ENCODE results near the gene PRLR.
"Not testable (repeated sequence)": the region's sequence is repeated elsewhere in the genome, so short reads cannot be mapped to it uniquely, and the experiment has no call there.

The PRLR gene

DNA sequence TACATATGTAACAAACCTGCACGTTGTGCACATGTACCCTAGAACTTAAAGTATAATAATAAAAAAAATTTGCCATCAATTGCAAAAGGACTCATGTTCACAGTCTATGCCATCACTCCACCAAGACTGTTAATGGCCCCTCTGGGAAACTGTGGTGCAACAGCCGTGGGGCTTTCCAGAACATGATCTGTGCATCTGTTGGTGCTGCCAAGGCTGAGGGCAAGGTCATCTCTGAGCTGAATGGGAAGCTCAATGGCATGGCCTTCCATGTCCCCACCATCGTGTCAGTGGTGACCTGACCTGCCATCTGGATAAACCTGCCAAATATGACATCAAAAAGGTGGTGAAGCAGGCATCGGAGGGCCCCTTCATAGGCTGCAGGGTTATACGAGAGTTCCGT is 149.2 kb downstream of the PRLR start:
- no peak for DNase-seq (ENCODE audit: low spot score)

DNA sequence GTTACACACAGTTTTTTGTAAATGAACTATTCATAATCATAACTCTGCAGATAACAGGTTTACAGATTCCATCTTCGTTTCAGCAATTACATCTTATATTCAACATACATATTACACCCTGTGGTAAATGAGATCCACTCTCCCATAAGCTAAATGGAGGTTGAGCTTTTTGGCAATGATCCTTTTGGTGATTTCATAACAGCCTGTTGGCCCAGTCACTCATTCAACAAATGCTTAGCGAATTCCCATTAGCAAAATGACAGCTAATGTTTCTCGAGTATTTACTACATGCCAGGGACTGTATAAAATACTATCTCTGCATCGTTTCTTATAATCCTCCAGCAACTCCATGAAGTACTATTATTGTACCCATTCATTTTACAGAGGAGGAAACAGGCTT is 157.1 kb downstream of the PRLR start:
- DNase-seq (ENCODE audit: low spot score), result no peak

DNA sequence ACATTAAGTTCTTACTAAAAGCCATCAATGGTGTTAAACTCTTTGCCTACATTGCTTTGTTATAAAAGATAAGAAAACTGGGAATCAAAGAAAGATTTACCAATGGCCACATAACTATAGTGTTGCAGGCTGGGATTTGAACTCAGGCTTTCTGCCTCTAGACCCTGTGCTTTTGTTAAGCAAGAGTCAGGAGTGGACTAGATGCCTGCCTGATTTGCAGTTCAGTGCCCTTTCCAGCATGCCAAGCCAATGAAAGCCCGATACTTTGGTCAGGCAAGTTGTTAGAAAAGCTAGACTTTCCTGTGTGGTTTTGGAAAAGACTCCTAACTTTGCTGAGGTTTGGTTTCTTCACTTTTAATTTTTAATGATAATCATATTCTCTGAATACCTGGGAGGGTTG is 161.1 kb downstream of the PRLR start:
- no peak for DNase-seq (ENCODE audit: low spot score)

DNA sequence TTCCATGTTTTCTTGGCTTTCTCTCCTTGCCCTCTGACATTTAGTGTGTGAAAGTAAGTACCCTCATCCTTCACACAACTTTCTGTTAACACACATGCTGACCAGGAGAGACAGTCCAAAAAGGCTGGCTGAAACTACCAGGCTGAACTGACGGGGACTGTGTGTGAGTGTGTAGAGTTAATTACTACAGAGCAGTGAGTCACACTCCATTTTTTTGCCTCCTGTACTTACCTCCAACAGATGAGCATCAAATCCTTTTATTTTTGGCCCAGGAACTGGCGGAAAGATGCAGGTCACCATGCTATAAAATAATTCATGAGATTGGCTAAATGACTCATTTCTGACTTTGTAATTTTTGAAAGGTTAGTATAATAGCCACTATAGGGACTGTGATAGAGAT is 162.3 kb downstream of the PRLR start:
- DNase-seq (ENCODE audit: low spot score), result no peak

DNA sequence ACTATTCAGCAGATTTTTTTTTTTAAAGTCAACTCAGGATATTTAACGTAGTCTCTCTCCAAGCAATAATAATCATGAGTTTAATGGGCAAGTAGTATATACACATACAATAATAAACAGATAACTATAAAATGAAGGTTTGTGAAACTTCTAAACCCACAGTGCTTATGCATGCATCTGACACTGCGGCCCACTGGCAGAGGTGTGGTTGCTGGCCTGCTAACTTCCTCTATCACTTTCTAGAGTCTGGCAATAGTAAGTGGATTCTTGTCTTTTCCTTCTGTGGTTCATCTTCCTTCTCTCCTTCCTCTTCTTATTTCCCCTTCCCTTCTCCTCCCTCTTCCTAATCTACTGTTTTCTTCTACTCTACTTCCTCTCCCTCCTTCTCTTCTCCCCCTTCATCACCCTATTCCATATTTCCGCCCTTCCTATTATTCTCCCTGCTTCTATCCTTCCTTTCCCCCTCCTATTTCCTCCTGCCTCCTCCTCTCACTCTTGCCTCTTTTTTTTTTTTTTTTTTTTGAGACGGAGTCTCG is 164.0 kb downstream of the PRLR start:
- no peak for DNase-seq (ENCODE audit: low spot score)

DNA sequence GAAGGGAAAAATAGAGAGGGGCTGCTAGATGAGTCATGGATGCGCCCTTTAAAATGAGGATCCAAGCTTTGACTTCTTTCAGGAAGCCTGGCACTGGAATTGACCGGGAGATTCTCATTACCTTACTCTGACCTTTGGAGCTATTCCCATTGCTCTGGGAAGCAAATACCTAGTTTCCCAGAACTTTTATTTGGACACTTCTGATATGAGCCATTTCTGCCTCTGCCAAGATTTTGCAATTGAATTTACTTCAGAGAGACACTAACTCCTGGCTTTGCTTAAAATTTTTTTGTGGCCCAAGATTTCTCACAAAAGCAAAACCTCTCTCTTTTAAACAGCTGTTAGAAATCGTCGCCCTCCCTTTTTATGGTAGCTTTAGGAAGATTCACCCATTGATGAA is 166.9 kb downstream of the PRLR start:
- no peak for DNase-seq (ENCODE audit: low spot score)

DNA sequence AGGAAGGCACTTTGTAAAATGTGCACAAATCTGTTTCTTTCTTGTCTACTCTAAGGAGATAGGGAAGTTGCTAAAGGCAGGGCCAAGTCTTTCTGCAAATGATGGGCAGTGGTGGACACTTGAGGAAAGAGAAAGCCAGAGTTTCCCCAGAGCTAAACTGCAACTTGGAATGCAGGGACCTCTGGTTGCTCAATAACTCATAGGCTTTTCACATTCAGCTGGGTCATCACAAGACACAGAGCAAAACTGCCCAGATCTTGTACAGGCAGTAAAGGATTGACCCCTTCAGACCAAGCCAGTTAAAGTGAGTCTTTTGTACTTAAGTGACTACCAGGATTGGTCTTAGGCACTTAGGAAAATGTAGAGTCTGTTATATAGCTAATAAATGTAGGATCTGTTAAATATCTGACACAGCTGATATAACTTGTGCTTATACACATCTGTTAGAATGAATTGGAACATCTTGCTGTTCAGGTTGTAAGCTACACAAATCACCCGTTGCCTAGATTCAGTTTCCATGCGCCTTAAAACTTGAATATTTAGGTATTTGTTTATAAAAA is 169.0 kb downstream of the PRLR start:
- DNase-seq (ENCODE audit: low spot score), result no peak

DNA sequence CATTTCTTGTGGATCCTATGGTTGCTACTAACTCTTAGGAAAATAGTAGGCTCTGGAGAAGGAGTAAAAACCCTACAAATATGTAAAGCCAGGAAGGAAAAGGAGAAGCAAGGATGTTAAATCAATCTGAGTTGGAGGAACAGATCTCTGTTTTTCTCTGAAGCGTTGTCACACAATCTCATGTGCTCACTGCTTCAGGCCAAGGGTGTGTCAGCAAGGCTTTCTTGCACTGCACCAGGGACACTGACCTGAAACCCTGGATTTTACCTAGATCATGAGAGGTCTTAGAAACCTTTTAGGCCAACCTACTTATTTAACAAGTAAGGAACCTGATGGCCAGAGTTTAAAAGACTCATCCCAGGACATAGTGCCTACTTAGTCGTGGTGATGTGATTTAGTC is 170.1 kb downstream of the PRLR start:
- DNase-seq (ENCODE audit: low spot score), result no peak

DNA sequence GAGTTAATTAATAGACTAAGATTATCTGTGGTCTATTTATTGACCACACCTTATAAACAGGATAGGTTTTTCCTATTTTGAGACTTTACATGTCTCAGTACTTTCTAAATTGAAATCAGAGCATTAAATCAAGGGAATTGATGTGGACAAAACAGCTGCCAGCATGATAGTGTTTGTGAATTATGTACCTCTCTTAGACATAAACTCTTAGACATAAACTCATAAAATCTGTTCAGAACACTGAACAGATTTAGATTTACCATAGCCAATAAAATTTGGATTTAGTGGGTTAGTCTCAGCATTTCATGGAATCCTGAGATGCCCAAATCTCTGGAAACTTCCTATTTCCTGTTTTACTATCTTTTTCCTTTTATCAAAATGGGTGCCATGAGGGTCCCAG is 171.0 kb downstream of the PRLR start:
- no peak for DNase-seq (ENCODE audit: low spot score)

DNA sequence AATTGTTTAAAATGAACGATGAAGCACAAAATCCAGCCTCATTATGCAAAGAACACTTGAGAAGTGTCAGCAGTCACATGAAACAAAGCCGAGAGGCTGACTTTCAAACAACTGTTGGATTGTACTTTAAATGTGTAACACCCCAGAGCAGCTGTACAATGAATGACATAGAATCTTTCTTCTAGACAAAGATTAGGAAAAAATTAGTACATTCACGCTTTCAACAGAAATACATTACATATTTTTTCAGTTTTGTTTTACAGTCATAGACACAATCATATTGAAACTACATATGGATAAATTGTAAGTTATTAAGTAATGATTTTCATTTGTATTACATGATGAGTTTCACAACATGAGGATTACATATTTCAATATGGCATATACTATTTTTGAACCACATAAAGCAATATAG is 171.9 kb downstream of the PRLR start:
- DNase-seq (ENCODE audit: low spot score), result no peak

DNA sequence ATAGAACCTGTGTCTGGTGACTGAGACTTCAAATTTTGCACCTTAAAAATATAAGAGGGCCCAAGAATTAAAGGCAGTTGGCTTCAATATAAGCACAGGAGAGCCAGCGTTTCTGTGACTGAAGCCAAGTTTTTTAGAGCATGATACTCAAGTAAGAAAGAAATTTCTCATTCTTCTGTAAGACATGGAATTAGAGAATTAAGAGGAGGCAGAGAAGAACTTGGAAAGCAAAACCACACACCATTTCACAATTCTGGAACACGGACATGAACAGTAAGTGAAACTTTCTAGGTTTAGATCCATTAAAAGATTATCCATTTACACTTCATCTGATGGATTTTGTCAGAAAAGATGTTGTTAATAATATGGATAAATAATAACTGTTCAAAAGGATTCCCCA is 173.6 kb downstream of the PRLR start:
- no peak for DNase-seq (ENCODE audit: low spot score)

DNA sequence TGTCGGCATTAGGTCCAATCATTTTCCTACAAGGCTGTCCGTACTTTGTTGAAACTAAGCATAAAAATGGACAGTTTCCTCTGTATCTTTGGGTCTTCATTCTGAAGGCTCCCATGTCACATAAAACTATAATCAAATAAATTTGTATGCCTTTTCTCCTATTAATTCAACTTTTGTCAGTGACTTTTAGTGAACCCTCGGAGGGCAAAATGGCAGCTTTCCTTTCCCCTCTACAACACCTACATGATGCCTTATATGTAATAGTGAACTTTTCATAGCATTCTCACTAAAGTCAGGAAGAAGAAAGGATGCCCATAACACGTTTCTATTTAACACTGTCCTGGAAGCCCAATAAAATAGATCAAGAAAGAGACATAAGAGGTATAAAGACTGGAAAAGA is 177.4 kb downstream of the PRLR start:
- no peak for DNase-seq (ENCODE audit: low spot score)

DNA sequence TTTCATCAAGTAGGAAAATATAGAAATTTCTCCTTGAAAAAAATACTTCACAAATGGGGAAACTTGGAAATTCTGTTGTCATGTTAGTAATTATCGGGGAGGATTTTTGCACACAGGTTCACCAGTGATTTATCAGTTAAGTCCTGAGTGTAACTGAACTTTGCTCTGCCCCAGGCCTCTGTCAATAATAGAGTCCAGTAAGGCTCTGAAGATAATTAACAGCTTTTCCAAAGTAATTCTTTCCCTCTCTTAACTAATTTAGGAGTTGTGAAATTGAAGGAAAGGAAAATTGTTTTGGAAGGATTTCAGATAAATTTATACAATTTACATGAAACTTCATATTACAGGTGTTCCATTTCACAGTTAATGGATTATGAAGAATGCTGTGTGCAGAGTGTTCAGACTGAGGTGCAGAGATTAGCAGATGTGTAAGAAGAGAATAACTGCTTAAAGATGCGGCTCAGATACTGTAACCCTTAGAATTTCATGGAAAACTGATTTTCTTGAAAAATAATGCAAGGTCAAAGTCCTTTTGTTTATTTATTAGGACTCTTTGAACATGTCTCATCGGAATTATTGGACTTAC is 179.7 kb downstream of the PRLR start:
- no peak for DNase-seq (ENCODE audit: low spot score)

DNA sequence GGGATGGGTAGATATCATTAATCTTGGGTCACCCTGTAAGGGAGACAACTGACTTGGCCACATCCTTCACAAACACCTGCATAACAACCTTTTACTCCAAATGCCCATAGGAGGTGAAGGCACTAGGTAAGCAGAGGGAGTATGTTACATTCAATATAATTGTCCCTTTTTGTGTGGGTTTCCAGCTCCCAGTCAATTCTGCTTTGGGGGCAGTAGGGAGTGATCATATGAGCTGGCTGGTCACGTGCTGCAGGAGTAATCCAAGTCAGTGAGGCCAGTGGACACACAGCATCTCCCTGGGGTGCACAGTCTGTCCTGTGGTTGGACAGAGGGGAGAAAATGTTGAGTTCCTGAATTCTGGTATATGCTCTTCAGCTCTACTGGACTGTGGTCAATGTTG is 181.4 kb downstream of the PRLR start:
- DNase-seq (ENCODE audit: low spot score), result no peak

DNA sequence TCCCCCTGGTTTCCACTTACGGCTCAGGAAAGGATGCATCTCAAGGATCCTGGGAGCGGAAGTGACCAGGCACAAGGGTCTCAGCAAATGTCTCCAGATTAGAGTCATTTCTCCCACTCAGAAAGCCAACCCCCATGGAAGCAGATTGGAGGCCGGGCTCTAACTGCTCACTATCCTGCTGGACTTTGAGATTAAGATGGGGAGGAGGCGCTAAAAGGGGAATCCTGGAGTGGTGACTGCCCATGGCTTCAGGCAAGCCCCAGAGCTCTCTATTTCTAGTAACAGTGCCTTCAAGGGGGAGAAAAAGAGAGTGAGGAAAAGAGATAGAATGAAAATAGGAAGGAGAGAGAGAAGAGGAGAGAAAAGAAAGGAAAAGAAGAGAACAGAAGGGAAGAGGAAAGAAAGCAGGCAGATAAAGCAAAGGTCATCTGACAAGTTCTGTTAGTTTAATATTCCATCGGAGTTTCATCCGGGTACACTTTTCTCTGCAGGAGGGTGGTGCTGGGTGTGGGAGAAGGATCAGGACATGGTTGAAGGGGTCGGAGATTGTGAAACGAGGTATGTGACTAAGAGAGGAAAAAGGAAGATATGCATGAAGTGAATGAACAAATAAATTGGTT is 182.4 kb downstream of the PRLR start, which contains the start of gene AGXT2:
Gene AGXT2, minus strand, starts transcription at position 165 of the 620 bp plus-strand sequence. Its CDS starts 57 bp downstream, at position 108.
- DNase-seq (ENCODE audit: low spot score), result no peak

DNA sequence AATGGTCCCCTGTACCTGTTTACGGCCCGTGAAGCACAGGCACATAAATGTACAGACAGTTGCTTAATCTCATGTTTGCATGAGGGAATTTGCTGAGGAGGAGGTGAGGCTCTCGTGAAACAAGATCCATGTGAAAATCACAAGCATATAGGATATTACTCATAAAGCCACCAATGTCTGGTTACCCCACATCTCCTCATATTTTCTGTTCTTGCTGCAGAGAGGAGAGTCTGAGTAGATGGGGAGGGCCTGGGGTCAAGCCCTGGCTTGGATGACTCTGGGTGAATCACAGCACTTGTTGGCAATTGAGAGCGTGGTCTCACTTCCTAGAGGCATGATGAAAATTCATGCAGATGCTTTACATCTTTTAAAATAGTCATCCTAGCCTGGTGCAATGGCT is 183.5 kb downstream of the PRLR start:
- DNase-seq (ENCODE audit: low spot score), result no peak

DNA sequence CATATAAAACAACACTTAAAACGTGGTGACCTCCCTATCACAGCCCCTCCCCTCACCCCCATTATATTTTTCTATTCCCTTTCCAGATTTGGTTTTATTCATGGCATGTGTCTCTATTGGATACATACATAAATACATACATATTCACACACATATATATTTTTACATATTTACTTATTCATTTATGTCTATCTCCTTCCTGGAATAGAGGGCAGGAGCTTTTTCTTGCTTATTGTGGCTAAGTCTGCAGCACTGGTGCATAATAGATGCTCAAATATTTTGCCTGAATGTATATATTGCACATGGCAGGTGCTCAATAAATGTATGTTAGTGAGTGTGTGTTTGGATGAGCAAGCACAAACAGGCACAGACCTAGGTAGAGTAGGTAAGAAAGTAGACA is 185.0 kb downstream of the PRLR start:
- no peak for DNase-seq (ENCODE audit: low spot score)

DNA sequence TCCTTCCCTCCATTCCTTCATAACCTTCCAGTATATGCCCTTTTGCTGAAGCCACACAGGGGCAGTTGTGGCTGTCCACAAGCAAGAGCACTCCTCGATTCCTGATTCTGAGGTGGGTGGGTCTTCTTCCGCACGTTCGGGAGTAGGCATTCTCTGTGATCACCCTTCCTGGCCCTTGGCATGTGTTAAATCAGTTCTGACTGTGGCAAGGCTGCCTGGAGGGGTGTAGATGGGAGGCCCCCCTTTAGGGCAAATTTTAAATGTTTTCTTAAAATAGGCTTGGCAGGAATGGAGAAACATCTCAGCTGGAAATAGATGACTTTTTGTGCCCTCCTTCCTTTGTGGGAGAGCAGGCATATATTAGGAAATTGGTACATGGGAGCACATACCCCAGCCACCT is 185.6 kb downstream of the PRLR start:
- no peak for DNase-seq (ENCODE audit: low spot score)

DNA sequence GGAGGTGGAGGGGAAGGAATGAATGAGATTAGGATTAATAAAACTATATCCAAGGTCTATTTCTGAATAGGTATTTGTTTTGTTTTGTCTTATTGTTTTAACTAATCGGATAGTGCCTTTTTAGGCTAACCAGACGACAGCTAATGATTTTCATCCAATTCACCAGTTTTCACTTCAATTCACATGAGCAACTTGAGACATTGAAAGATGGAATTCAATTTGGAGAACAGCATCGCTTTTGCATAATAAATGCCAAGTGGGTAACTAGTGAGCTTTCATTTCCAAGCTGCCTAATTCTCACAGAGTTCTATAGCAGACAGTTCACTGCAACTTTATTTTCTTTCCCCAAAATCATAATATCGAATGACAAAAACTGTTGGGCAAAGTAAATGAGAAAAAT is 187.5 kb downstream of the PRLR start:
- no peak for DNase-seq (ENCODE audit: low spot score)

DNA sequence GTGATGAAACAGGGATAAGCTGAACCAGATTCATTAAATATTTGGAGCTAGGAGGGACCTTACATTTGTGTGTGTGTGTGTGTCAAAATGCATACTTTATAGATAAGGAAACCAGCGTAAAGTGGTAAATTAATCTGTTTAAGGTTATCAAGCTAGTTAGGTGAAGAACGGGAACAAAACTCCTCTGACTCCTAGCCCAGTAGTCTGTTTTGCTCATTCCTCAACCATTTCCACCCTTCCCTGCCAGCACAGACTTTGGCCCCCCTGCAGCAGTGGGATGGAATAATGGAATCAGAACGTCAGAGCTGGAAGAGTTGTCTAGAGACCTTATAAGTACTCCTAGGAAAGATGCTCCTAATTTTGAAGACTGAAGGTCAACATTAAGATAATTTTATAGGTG is 189.0 kb downstream of the PRLR start:
- DNase-seq (ENCODE audit: low spot score), result no peak

DNA sequence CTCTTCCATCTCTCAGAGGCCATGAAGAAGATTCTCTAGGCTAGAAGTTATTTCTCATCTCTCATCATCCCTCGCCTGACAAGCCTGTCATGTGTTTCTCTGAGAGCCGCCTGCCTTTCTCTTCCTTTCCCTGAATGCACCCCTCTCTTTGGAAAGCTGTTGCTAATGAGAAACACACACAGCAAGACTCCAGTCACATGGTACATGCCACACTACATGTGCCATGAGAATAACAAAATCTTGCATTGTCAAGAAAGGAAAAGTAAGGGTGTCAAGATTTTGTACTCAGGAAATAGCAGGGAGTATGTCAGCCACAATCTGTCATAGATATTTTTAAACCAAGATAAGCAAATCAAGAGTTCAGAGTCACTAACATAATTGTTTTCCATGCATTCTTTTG is 191.4 kb downstream of the PRLR start:
- peak; percentile 12 for DNase-seq (ENCODE audit: low spot score)

DNA sequence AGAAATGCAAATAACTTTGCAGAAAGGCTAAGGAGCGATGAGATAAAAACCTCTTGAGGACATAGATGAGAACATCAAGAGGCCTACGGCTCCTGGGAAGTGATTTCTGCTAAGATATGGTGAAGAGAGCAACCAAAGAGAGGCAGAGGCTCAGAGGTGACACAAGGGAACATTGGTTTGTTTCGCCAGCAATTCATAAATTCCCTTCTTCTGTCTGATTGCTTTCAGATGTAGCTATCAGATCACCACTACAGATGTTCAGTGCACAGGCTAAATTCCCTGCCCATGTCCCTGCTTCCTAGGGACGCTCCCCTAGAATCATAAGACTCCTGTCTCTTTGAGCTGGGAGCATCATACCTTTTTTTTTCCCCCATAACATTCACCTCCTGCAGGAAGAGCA is 193.8 kb downstream of the PRLR start:
- no peak for DNase-seq (ENCODE audit: low spot score)

DNA sequence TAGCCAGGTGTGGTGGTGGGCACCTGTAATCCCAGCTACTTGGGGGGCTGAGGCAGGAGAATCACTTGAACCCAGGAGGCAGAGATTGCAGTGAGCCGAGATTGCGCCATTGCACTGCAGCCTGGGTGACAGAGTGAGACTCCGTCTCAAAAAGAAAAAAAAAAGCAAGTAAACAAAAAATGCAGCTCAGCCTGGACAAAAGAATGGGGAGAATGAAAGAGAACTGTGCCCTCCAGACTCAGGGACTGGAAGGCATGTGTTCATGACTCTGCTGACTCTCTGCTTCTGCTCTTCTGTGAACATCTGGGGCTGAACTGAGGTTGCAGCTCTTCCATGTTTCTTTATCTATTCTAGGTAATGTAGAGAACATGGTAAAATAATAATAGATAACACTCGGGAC is 194.4 kb downstream of the PRLR start:
- DNase-seq (ENCODE audit: low spot score), result not testable (repeated sequence)

DNA sequence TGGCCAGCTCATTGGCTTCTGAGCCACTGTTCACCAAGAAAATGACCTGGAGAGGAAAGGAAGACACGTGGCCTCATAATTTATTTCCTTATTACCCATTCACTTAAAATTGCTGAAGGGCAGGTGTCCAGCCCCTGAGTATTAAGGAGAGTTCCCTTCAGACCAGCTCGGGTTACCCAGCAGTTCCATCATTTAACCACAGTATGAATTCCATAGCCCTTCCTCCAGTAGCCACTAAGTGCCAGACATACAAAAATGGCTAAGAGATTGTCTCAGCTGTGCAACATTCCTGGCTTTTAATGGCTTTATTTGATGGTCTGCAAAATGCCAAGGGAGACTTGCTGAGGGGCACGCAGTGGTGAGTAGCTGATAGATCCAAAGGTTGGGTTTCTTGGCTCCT is 195.0 kb downstream of the PRLR start:
- DNase-seq (ENCODE audit: low spot score), result no peak
